Bronchial epithelial cell (primary cell): ENCODE data around the gene TPSD1. TPM values are rescaled to one million over a fixed set of nuclear protein-coding genes. Genes with fewer than 3 reads are reported as not detected.
"Not testable (repeated sequence)": the region's sequence is repeated elsewhere in the genome, so short reads cannot be mapped to it uniquely, and the experiment has no call there.

Experiments
- DNase-seq: peaks from one replicate; pipeline ENCODE4 v3.0.0-alpha.2; 2010; ENCODE audit warnings: low read depth
- FAIRE-seq: peaks from 2 replicates; lab custom pipeline; 2011; peaks lifted over from hg19 to GRCh38; lab: Jason Lieb, UNC
- H3K27me3 ChIP-seq: 2 replicates; pipeline ENCODE4 v1.5.1; 2011; ENCODE audit warnings: low read length; ENCODE audit not compliant: control insufficient read depth, insufficient read depth
- H3K36me3 ChIP-seq: 2 replicates; pipeline ENCODE4 v1.5.1; 2011; ENCODE audit warnings: low read length; ENCODE audit not compliant: control insufficient read depth, insufficient read depth
- H3K4me3 ChIP-seq: 2 replicates; pipeline ENCODE4 v1.5.1; 2011; ENCODE audit warnings: mild to moderate bottlenecking, low read depth, low read length, control low read depth
- total RNA-seq: library from RNA; depleted of rRNA; stranded (reverse); fragments of >200 nt; gene quantifications from 2 replicates; pipeline ENCODE4 v1.2.1, GENCODE V29; 2014
- TF ChIP-seq, protein P1 (sequence below): IDR thresholded peaks from 2 replicates; pipeline ENCODE4 v1.5.1; 2011; ENCODE audit warnings: mild to moderate bottlenecking, moderate library complexity, low read length, control low read depth, inconsistent platforms; ENCODE audit not compliant: insufficient read depth, severe bottlenecking

TPSD1 gene
- total RNA-seq, 1 donor from 2014 or later = not detected

DNA sequence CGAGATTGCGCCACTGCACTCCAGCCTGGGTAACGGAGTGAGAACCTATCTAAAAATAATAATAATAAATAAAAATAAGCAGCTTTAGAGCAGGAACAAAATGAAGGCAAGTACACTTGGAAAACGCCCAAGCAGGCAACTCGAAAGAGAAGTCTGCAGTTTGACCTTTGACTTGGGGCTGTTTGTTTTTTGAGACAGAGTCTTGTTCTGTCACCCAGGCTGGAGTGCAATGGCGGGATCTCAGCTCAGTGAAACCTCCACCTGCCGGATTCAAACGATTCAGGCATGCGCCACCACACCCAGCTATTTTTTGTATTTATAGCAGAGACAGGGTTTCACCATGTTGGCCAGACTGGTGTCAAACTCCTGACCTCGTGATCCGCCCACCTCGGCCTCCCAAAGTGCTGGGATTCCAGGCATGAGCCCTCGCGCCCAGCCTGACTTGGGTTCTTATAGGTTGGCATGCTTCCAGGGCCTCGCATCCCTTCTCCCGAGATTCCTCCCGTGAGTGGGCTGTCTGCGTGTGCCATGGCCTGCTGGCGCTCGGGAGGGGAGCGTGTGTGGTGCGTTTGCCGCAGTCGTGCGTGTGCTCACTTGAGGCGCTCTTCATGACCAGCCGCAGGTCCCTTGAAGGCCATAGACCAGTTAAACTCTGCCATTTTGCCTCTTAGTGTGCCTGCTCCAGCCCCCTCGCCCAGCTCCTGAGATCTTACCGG is 35.1 kb downstream of the TPSD1 start:
- no peak overlapping the region for H3K4me3 ChIP-seq
- peaks cover 15% of the 10 kb centered on the region for H3K27me3 ChIP-seq
- FAIRE-seq (no peak), DNase-seq (no peak)
- H3K36me3 ChIP-seq = no peaks in the 10 kb centered on the region
- TF ChIP-seq, protein P1, sequence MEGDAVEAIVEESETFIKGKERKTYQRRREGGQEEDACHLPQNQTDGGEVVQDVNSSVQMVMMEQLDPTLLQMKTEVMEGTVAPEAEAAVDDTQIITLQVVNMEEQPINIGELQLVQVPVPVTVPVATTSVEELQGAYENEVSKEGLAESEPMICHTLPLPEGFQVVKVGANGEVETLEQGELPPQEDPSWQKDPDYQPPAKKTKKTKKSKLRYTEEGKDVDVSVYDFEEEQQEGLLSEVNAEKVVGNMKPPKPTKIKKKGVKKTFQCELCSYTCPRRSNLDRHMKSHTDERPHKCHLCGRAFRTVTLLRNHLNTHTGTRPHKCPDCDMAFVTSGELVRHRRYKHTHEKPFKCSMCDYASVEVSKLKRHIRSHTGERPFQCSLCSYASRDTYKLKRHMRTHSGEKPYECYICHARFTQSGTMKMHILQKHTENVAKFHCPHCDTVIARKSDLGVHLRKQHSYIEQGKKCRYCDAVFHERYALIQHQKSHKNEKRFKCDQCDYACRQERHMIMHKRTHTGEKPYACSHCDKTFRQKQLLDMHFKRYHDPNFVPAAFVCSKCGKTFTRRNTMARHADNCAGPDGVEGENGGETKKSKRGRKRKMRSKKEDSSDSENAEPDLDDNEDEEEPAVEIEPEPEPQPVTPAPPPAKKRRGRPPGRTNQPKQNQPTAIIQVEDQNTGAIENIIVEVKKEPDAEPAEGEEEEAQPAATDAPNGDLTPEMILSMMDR = no peak

DNA sequence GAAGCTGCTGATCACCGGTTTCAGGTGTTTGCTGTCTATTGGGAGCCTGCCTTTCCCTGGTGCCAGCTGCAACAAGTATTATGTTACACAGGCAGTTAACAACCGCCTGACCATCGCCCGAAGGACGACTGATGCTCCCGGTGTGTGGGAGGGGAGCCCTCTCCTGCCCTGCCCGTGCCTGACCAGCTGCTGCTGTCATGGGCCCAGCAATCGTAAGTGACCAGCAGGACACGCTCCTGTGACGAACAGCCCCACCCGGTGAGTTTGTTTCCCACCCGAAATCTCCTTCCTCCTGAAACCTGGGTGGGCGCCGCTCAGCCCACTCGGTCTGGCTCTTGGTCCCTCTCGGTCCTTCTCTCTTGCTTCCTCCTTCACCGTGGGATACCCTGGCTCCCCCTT is 35.7 kb downstream of the TPSD1 start:
- Histone ChIP-seq H3K4me3 (no peak overlapping the region), H3K27me3 (peaks cover 15% of the 10 kb centered on the region), H3K36me3 (no peaks in the 10 kb centered on the region)
- DNase-seq (no peak), FAIRE-seq (no peak)
- TF ChIP-seq, protein P1 = no peak

DNA sequence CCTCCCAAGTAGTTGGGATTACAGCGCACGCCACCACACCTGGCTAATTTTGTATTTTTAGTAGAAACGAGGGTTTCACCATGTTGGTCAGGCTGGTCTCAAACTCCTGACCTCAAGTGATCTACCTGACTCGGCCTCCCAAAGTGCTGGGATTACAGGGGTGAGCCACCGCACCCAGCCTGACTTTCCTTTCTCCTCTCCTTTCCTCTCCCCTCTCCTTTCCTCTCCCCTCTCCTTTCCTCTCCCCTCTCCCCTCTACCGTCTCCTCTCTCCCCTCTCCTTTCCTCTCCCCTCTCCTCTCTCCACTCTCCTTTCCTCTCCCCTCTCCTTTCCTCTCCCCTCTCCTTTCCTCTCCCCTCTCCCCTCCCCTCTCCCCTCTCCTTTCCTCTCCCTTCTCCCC is 36.3 kb downstream of the TPSD1 start:
- not testable (repeated sequence) for FAIRE-seq, H3K36me3 ChIP-seq

DNA sequence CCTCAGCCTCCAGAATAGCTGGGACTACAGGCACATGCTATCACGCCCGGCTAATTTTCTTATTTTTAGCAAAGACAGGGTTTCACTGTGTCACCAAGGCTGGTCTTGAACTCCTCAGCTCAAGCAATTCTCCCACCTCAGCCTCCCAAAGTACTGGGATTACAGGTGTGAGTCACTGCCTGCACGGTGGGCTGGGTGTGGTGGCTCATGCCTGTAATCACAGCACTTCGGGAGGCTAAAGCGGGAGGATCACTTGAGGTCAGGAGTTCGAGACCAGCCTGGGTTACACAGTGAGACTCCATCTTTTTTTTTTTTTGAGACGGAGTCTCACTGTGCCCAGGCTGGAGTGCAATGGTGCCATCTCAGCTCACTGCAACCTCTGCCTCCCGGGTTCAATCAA is 36.9 kb downstream of the TPSD1 start:
- H3K36me3 ChIP-seq, DNase-seq, H3K4me3 ChIP-seq, FAIRE-seq: not testable (repeated sequence)
- H3K27me3 ChIP-seq = peaks cover 15% of the 10 kb centered on the region

More for the DNA sequence above, 36.3 kb downstream of the TPSD1 start:
- DNase-seq, H3K4me3 ChIP-seq: not testable (repeated sequence)
- peaks cover 15% of the 10 kb centered on the region for H3K27me3 ChIP-seq

DNA sequence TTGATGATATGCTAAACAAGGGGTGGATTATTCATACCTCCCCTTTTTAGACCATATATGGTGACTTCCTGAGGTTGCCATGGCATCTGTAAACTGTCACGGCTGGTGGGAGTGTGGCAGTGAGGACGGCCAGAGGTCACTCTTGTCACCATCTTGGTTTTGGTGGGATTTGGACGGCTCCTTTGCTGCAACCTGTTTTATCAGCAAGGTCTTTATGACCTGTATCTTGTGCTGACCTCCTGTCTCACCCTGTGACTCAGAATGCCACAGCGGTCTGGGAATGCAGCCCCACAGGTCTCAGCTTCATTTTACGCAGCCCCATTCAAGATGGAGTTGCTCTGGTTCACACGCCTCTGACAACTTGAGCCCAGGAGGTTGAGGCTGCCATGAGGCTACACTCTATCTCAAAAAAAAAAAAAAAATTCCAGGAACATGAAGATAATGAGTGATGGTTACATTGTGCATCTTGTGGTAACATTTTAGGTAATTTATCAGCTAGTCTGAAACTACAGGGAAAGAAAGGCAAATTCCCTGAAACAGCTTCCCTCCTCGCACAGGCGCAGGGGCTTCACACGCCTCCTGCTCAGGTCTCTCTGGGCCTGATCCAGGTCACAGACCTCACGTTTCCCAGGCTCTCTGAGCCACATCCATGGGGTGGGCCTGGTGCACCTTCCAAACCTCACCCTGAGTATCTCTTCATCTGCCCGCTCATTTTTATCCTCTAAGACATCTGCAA is 38.2 kb downstream of the TPSD1 start:
- TF ChIP-seq, protein P1 = no peak
- no peak for DNase-seq

DNA sequence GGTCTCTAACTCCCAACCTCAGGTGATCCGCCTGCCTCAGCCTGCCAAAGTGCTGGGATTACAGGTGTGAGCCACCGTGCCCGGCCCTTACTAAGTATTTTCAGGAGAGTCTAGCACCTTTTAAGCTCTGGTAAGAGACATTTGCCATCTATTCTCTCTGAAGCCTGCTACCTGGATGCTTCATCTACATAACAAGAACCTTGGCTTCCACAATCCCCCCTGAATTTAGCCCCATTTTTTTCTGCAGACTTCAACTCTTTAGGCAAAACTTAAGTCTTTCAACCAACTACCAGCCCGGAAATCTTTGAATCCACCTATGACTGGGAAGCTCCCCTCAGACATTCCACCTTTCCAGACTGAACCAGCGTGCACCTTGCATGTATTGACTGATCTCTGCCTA is 39.6 kb downstream of the TPSD1 start:
- TF ChIP-seq, protein P1 = no peak
- DNase-seq = peak; percentile 33
- no peak for FAIRE-seq
- H3K4me3 ChIP-seq = no peak overlapping the region
- peaks cover 4% of the 10 kb centered on the region for H3K27me3 ChIP-seq
- H3K36me3 ChIP-seq = no peaks in the 10 kb centered on the region

More for the DNA sequence above, 38.2 kb downstream of the TPSD1 start:
- Histone ChIP-seq H3K4me3 (no peak overlapping the region), H3K27me3 (peaks cover 13% of the 10 kb centered on the region), H3K36me3 (no peaks in the 10 kb centered on the region)
- FAIRE-seq = no peak

DNA sequence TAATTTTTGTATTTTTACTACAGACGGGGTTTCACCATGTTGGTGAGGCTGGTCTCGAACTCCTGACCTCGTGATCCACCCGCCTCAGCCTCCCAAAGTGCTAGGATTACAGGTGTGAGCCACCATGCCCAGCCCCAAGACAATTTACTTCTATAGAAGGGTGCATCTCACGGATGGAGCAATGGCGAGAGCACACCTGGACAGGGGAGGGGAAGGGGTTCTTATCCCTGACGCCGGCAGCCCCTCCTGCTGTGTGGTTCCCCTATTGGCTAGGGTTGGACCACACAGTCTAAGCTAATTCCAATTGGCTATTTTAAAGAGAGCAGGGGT is 40.8 kb downstream of the TPSD1 start:
- H3K4me3 ChIP-seq, DNase-seq, H3K36me3 ChIP-seq, H3K27me3 ChIP-seq, FAIRE-seq: not testable (repeated sequence)
